Ectodermal cell (in vitro differentiated cells): ENCODE data around the gene NAV2.

Source experiments
- H3K27ac ChIP-seq: 2 replicates; pipeline ENCODE4 v1.7.0; 2013; ENCODE audit warnings: mild to moderate bottlenecking, low read depth, low read length; ENCODE audit not compliant: insufficient read depth, poor library complexity, severe bottlenecking
- H3K27me3 ChIP-seq: 2 replicates; pipeline ENCODE4 v1.7.0; 2013; ENCODE audit warnings: mild to moderate bottlenecking, low read length; ENCODE audit not compliant: insufficient read depth, control insufficient read depth, poor library complexity, severe bottlenecking
- H3K36me3 ChIP-seq: one replicate; pipeline ENCODE4 v1.7.0; 2013; ENCODE audit warnings: low read length; ENCODE audit not compliant: control insufficient read depth, insufficient read depth
- H3K4me1 ChIP-seq: one replicate; pipeline ENCODE4 v1.7.0; 2013; ENCODE audit warnings: low read length; ENCODE audit not compliant: control insufficient read depth, insufficient read depth
- H3K4me3 ChIP-seq: 2 replicates; pipeline ENCODE4 v1.7.0; 2013; ENCODE audit warnings: low read depth, low read length, control low read depth; ENCODE audit not compliant: insufficient read depth
- H3K9me3 ChIP-seq: 2 replicates; pipeline ENCODE4 v1.7.0; 2013; ENCODE audit warnings: mild to moderate bottlenecking, low read length, moderate library complexity; ENCODE audit not compliant: control insufficient read depth
- WGBS, 2 experiments: methylation state at CpG; one replicate each; pipeline ENCODE4 v1.1.7; 2013; ENCODE audit warnings: missing lambda C conversion rate in 2 of 2; 5-methylcytosine and 5-hydroxymethylcytosine counted together

The NAV2 gene

DNA sequence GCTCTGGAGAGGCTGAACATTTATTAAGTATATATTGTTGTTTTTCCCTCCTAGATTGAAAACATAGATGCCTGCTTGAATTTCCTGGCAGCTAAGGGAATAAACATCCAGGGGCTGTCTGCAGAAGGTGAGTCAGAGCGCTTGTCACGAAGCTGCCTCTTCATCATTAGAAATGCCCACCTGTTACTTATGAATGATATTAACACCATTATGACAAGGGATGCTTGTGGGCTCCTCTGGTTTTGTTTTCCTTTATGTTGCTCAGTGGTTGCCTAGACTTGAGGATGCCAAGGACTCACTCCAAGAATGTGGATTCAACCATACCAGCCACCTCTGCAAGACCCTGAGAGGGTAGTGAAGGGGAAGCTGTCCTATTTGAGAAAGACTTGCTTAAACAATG lies 156.2 kb downstream of the NAV2 start:
- Histone ChIP-seq H3K4me1 (peaks cover 38% of the 10 kb centered on the region), H3K4me3 (no peak overlapping the region), H3K36me3 (no peaks in the 10 kb centered on the region), H3K27me3 (no peaks in the 10 kb centered on the region), H3K27ac (no peak overlapping the region), H3K9me3 (no peaks in the 10 kb centered on the region)
- 94 to 97% methylated on average over 2 of the region's 2 CpGs for WGBS, 2 experiments

DNA sequence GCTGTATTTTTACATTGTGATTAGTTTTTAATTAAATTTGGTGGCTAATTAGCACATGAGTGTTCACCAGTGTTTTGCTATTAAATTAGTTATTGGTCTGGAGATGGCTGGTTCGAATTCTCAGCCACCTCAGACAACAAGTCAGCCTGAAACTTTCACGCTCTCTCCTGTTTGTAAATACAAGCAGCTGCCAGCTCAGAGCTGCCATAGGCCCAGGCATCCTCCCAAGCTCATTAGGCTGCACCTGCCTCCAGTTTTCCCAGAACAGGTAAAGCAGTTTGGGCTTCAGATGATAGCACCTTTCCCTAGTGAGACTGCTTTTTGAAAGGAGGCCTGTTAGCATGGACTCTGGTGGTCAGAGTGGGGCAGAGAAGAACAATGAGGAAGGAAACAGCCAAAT lies 156.8 kb downstream of the NAV2 start:
- WGBS, 2 experiments: 92 to 96% methylated on average over 2 of the region's 2 CpGs
- no peak overlapping the region for H3K4me3 ChIP-seq

GRCh38 chr11:19869946-19870589 lies 157.4 kb downstream of the NAV2 start:
- no peaks in the 10 kb centered on the region for H3K36me3 ChIP-seq
- H3K4me3 ChIP-seq: no peak overlapping the region
- no peaks in the 10 kb centered on the region for H3K9me3 ChIP-seq
- WGBS, 2 experiments: 80 to 83% methylated on average over 9 of the region's 9 CpGs
- no peak overlapping the region for H3K27ac ChIP-seq
- H3K27me3 ChIP-seq: no peaks in the 10 kb centered on the region
- peaks cover 32% of the 10 kb centered on the region for H3K4me1 ChIP-seq

More for the DNA sequence above, 156.8 kb downstream of the NAV2 start:
- Histone ChIP-seq H3K36me3 (no peaks in the 10 kb centered on the region), H3K4me1 (peaks cover 38% of the 10 kb centered on the region), H3K9me3 (no peaks in the 10 kb centered on the region), H3K27ac (no peak overlapping the region), H3K27me3 (no peaks in the 10 kb centered on the region)

DNA sequence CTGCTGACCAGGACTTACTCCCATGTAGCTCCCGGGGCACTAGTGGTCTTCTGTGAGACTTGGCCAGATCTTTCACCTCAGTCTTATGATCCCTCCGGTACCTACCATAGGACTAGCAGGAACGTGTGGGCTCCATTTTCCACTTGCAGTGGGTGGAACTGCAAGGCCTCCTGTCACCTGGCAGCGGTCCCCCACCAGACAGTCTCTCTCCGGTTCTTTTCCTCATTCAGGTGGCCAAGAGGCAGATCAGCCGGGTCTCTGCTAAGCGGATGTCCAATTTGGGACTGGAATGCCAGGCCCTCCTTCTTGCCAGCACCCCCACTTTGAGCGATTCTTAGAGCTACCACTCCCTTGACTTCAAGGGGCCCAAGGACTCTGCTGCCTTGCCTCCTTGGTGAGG lies 158.9 kb downstream of the NAV2 start:
- no peak overlapping the region for H3K27ac ChIP-seq
- H3K36me3 ChIP-seq: no peaks in the 10 kb centered on the region
- H3K27me3 ChIP-seq: no peaks in the 10 kb centered on the region
- peaks cover 28% of the 10 kb centered on the region for H3K4me1 ChIP-seq
- no peaks in the 10 kb centered on the region for H3K9me3 ChIP-seq
- WGBS, 2 experiments: 84% methylated on average over 8 of the region's 8 CpGs
- H3K4me3 ChIP-seq: no peak overlapping the region

DNA sequence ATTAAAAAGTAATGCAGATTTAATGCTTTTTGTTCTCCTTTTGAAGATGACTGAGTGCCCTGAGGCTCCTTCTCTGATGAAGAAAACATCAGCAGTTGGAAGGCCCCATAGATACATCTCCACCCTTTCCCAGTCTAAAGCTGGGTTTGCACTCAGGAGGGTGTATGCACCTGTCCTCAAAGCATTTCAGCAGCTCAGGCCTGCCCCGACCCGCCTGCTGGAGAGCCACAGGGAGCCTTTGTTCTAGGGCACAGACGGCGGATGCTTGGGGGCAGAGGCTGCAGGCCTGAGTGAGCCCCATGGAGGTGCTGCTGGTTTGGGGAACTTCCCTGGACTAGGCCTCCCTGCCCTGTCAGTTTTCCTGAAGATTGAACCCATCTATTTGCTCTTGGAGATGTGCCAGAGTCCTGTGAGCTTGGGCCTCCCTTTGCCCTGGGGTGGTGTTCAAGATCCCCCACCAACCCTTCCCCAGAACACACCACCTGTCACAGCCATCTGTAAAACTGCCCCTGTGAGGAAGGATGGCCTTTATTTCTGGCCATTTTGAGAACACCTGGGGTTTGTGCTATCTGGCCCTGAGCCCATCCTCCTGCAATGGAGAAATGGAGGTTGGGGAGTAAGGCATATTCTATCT lies 160.0 kb downstream of the NAV2 start:
- Histone ChIP-seq H3K36me3 (no peaks in the 10 kb centered on the region), H3K9me3 (no peaks in the 10 kb centered on the region), H3K27ac (no peak overlapping the region), H3K27me3 (no peaks in the 10 kb centered on the region), H3K4me3 (no peak overlapping the region), H3K4me1 (peaks cover 28% of the 10 kb centered on the region)
- 5 to 11% methylated on average over 4 of the region's 4 CpGs for WGBS, 2 experiments

- WGBS, 2 experiments: 5 to 21% methylated on average over 1 of the region's 1 CpG
- Histone ChIP-seq H3K4me1 (peaks cover 23% of the 10 kb centered on the region), H3K9me3 (no peaks in the 10 kb centered on the region), H3K36me3 (no peaks in the 10 kb centered on the region), H3K27ac (no peak overlapping the region), H3K27me3 (no peaks in the 10 kb centered on the region), H3K4me3 (no peak overlapping the region)
These were observed 161.1 kb downstream of the NAV2 start for GRCh38 chr11:19873730-19874129.

DNA sequence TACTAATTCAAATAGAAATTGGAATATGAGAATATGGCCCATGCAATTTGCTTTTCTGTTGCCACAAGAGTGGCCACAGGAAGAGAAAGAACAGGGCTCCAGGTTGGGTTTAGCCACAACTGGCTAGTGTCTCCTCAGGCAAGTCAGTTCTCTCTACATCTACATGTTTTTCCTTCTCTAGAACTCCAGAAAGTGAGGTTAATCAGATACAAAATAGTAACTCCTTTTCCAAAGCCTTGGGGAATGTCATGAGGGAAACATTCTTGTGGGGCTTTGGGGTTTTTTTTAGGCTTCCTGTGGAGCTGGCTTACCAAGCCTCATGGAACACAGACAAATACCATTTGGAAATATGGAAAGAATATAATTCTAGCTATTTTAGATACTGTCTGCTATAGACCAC lies 161.6 kb downstream of the NAV2 start:
- Histone ChIP-seq H3K36me3 (no peaks in the 10 kb centered on the region), H3K4me3 (no peak overlapping the region), H3K27ac (no peak overlapping the region), H3K9me3 (no peaks in the 10 kb centered on the region), H3K27me3 (no peaks in the 10 kb centered on the region), H3K4me1 (peaks cover 23% of the 10 kb centered on the region)

DNA sequence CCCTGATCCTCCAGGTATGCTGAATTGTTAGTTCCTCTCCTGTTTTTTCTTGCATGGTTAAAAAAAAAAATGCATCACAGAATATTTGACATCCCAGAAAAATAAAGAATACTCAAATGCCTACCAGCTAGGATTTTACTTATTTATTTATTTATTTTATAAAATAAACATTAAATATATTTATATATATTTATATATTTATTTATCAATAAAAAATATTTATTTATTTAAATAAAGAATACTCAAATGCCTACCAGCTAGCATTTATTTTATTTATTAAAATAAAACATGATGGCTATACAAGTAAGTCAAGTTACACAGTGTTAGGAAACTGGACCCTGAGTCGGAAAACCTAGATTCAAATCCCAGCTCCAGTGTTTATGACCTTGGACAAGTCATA lies 164.1 kb downstream of the NAV2 start:
- no peak overlapping the region for H3K4me3 ChIP-seq
- H3K27me3 ChIP-seq: no peaks in the 10 kb centered on the region
- H3K36me3 ChIP-seq: peaks cover 4% of the 10 kb centered on the region
- WGBS, 2 experiments: 91% methylated on average over 1 of the region's 1 CpG; no CpG with 5 or more reads in 1 of the 2 experiments
- peaks cover 23% of the 10 kb centered on the region for H3K4me1 ChIP-seq
- no peak overlapping the region for H3K27ac ChIP-seq
- H3K9me3 ChIP-seq: no peaks in the 10 kb centered on the region

- no peak overlapping the region for H3K27ac ChIP-seq
- 86 to 88% methylated on average over 6 of the region's 6 CpGs for WGBS, 2 experiments
These were observed 165.9 kb downstream of the NAV2 start for GRCh38 chr11:19878520-19878919.

DNA sequence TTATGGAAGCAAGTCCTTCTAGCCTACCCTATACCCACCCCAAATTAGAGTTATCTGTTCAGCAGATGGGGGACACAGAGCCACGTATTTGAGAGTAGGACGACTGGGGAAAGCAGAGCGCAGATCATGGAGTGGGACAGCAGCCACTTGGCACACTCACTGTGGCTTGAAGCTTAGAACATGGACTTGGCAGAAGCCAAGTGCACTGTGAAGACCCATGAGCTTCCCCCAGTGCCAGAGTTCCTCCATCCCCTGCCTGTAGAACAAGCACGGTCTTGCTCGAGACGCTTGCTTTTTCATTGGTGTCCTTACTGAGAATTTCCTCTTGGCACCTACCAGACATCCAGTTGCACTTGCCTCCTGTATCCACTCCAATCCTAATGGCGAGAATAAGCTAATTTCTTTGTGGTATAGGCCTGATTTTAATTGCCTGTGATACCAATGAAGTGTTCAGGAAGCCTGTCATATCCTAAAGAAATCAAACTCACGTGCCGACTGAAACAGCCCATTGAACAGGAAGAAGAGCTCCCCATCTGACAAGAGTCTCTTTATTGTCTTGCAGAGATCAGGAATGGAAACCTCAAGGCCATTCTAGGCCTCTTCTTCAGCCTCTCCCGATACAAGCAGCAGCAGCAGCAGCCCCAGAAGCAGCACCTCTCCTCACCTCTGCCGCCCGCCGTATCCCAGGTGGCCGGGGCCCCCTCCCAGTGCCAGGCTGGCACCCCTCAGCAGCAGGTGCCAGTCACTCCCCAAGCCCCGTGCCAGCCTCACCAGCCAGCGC lies 166.9 kb downstream of the NAV2 start:
- H3K4me3 ChIP-seq: no peak overlapping the region
- 89 to 90% methylated on average over 16 of the region's 16 CpGs for WGBS, 2 experiments
- H3K36me3 ChIP-seq: peaks cover 4% of the 10 kb centered on the region
- H3K9me3 ChIP-seq: no peaks in the 10 kb centered on the region
- H3K27ac ChIP-seq: no peak overlapping the region
- peaks cover under 1% of the 10 kb centered on the region for H3K4me1 ChIP-seq
- no peaks in the 10 kb centered on the region for H3K27me3 ChIP-seq

More at GRCh38 chr11:19878520-19878919, 165.9 kb downstream of the NAV2 start:
- H3K9me3 ChIP-seq: no peaks in the 10 kb centered on the region
- no peaks in the 10 kb centered on the region for H3K27me3 ChIP-seq
- H3K36me3 ChIP-seq: peaks cover 4% of the 10 kb centered on the region
- H3K4me1 ChIP-seq: peaks cover 10% of the 10 kb centered on the region
- H3K4me3 ChIP-seq: no peak overlapping the region
